Measurements from ENCODE around the gene C6orf136.
A peak's percentile ranks its signal among the peaks of the same experiment; 100 is the strongest.

C6orf136 gene

GRCh38 chr6:30682143-30683117 is 35.5 kb downstream of the C6orf136 start:
- ChIA-PET CTCF (interaction anchor here (0.7 to 5.3 kb wide), 3 partner anchors 40 to 141 kb away, joined by 3 to 31 read pairs (median 27); no protein-coding TSS in a partner anchor), POLR2A (ENCODE audit: low non-redundant PET) (no interaction called here)
- H3K27ac ChIP-seq, result peak overlapping the region; percentile 97
- DNase-seq (ENCODE audit: low spot score), result peak; percentile 68
- TF ChIP-seq CTCF (conservative IDR thresholded peaks at IDR 0.05; ENCODE audit: low read depth), result no peak

- ChIA-PET CTCF (interaction anchor here (2.9 kb wide), 1 partner anchor 39 kb away, joined by 12 read pairs; no protein-coding TSS in a partner anchor), POLR2A (ENCODE audit: low non-redundant PET) (no interaction called here)
- no peak for DNase-seq (ENCODE audit: low spot score)
- H3K27ac ChIP-seq, result peak overlapping the region; percentile 97
- no peak for TF ChIP-seq CTCF (conservative IDR thresholded peaks at IDR 0.05; ENCODE audit: low read depth)
These were observed 36.4 kb downstream of the C6orf136 start for GRCh38 chr6:30683183-30683979.

GRCh38 chr6:30683980-30684338 is 37.0 kb downstream of the C6orf136 start:
- POLR2A ChIA-PET (ENCODE audit: low non-redundant PET), result no interaction called here
- DNase-seq (ENCODE audit: low spot score), result no peak
- TF ChIP-seq CTCF (conservative IDR thresholded peaks at IDR 0.05; ENCODE audit: low read depth), result no peak
- peak overlapping the region; percentile 97 for H3K27ac ChIP-seq
- CTCF ChIA-PET, result interaction anchor here (1.7 to 2.9 kb wide), 2 partner anchors 39 to 47 kb away, joined by 10 to 12 read pairs; no protein-coding TSS in a partner anchor

GRCh38 chr6:30684386-30685156 is 37.6 kb downstream of the C6orf136 start:
- peak overlapping the region; percentile 97 for H3K27ac ChIP-seq
- TF ChIP-seq CTCF (conservative IDR thresholded peaks at IDR 0.05; ENCODE audit: low read depth), result no peak
- ChIA-PET CTCF (interaction anchor here (1.7 to 2.9 kb wide), 2 partner anchors 38 to 46 kb away, joined by 10 to 12 read pairs; no protein-coding TSS in a partner anchor), POLR2A (ENCODE audit: low non-redundant PET) (no interaction called here)
- DNase-seq (ENCODE audit: low spot score), result peak; percentile 45

GRCh38 chr6:30685157-30686008 is 38.5 kb downstream of the C6orf136 start:
- POLR2A ChIA-PET (ENCODE audit: low non-redundant PET), result interaction anchor here (0.8 kb wide), 1 partner anchor 36 kb away, joined by 4 read pairs; no protein-coding TSS in a partner anchor
- H3K27ac ChIP-seq, result peak overlapping the region; percentile 97
- TF ChIP-seq CTCF (conservative IDR thresholded peaks at IDR 0.05; ENCODE audit: low read depth), result 0 out of 2 replicates have a peak, but pooled peaks have one; percentile 11
- DNase-seq (ENCODE audit: low spot score), result no peak
- CTCF ChIA-PET, result interaction anchor here (1.7 to 2.9 kb wide), 2 partner anchors 37 to 45 kb away, joined by 10 to 12 read pairs; no protein-coding TSS in a partner anchor
